Measurements from ENCODE around the gene ANKRD10. TPM values are rescaled to one million over a fixed set of nuclear protein-coding genes. Genes with fewer than 3 reads are reported as not detected.

The ANKRD10 gene
- total and polyA plus RNA-seq, 2 of the 8 experiments (the other 6 are each of a cell fraction or from before 2014, with no cell fraction given): 146 to 218 TPM

GRCh38 chr13:110904748-110905147 lies 10.1 kb downstream of the ANKRD10 start (continued):
- TF ChIP-seq CTBP2 (IDR thresholded peaks at IDR 0.05; ENCODE audit: borderline replicate concordance, insufficient read depth, insufficient read length, low read length) (no peak), SUZ12 (IDR thresholded peaks at IDR 0.05; ENCODE audit: low read length) (no peak), GABPA (IDR thresholded peaks at IDR 0.05; ENCODE audit: borderline replicate concordance, insufficient read depth, low read length) (no peak)

Measured in H1 (cell line).